Lung (tissue), 12 donors: ENCODE results near the gene RRP7A. TPM values are rescaled to one million over a fixed set of nuclear protein-coding genes. Genes with fewer than 3 reads are reported as not detected.
"Not testable (repeated sequence)": the region's sequence is repeated elsewhere in the genome, so short reads cannot be mapped to it uniquely, and the experiment has no call there.

Experiments
- ATAC-seq: fragments of 200-7000 bp; cut with Tn5 transposase; one replicate; pipeline ENCODE4 v1.9.1; 2020; ENCODE audit warnings: moderate number of reproducible peaks; ENCODE audit not compliant: insufficient read depth, low FRiP score
- DNase-seq, 3 donors: peaks; one replicate each; pipeline ENCODE4 v3.0.0-alpha.2; 2013 to 2017
- H3K27ac ChIP-seq, 2 donors: one replicate each; pipeline ENCODE4 v1.5.1; 2013; ENCODE audit warnings: mild to moderate bottlenecking in 2 of 2, moderate library complexity in 2 of 2, control low read depth in 1 of 2, inconsistent platforms in 1 of 2, low read depth in 1 of 2, low read length in 1 of 2
- H3K27me3 ChIP-seq, 3 donors: one replicate each; pipeline ENCODE4 v1.5.1; 2013; ENCODE audit warnings: low read length in 2 of 3; ENCODE audit not compliant: control insufficient read depth in 3 of 3, insufficient read depth in 3 of 3
- H3K36me3 ChIP-seq, 4 donors: one replicate each; pipeline ENCODE4 v1.5.1; 2013; ENCODE audit warnings: low read length in 4 of 4, mild to moderate bottlenecking in 1 of 4, moderate library complexity in 1 of 4; ENCODE audit not compliant: control insufficient read depth in 4 of 4, insufficient read depth in 4 of 4
- H3K4me1 ChIP-seq, 5 donors: one replicate each; pipeline ENCODE4 v1.5.1; 2013; ENCODE audit warnings: low read length in 5 of 5, mild to moderate bottlenecking in 2 of 5, moderate library complexity in 1 of 5; ENCODE audit not compliant: control insufficient read depth in 5 of 5, insufficient read depth in 5 of 5
- H3K4me3 ChIP-seq: one replicate; pipeline ENCODE4 v1.5.1; 2013; ENCODE audit warnings: mild to moderate bottlenecking, control low read depth, moderate library complexity
- H3K9ac ChIP-seq, 2 donors: one replicate each; pipeline ENCODE4 v1.5.1; 2013; ENCODE audit warnings: low read length in 2 of 2, control low read depth in 1 of 2; ENCODE audit not compliant: insufficient read depth in 1 of 2
- H3K9me3 ChIP-seq, 4 donors: one replicate each; pipeline ENCODE4 v1.5.1; 2013; ENCODE audit warnings: low read length in 3 of 4, mild to moderate bottlenecking in 1 of 4, moderate library complexity in 1 of 4; ENCODE audit not compliant: control insufficient read depth in 4 of 4, insufficient read depth in 3 of 4
- WGBS, 2 donors: extraction: QIAGEN DNeasy Blood & Tissue Kit; methylation state at CpG; one replicate each; pipeline ENCODE4 v1.1.7; 2013; 5-methylcytosine and 5-hydroxymethylcytosine counted together
- polyA plus RNA-seq, 2 donors: library from polyadenylated mRNA; stranded (reverse); fragments of 200-250 nt; gene quantifications; one replicate each; pipeline ENCODE4 v1.2.1, GENCODE V29; 2013
- total RNA-seq, 2 donors: library from RNA; depleted of rRNA in 1 of 2; stranded (reverse); fragments of >200 nt in 1 of 2; gene quantifications; one replicate each; pipeline ENCODE4 v1.2.1, GENCODE V29; 2014 to 2021
- TF ChIP-seq, protein P1 (sequence below): IDR thresholded peaks from 2 replicates; pipeline ENCODE4 v1.5.1; 2012; ENCODE audit warnings: mild to moderate bottlenecking; ENCODE audit errors: control extremely low read depth, extremely low read depth
- donor health status: control.
- donor health status: control.
- donor health status: Bipolar disorder and iron deficiency.
- donor health status: healthy.
- donor health status: DM: yes; HTN: yes; CAD: no.

RRP7A gene
- total and polyA plus RNA-seq, 4 donors: 10.2 to 35.5 (median 23.4) TPM

DNA sequence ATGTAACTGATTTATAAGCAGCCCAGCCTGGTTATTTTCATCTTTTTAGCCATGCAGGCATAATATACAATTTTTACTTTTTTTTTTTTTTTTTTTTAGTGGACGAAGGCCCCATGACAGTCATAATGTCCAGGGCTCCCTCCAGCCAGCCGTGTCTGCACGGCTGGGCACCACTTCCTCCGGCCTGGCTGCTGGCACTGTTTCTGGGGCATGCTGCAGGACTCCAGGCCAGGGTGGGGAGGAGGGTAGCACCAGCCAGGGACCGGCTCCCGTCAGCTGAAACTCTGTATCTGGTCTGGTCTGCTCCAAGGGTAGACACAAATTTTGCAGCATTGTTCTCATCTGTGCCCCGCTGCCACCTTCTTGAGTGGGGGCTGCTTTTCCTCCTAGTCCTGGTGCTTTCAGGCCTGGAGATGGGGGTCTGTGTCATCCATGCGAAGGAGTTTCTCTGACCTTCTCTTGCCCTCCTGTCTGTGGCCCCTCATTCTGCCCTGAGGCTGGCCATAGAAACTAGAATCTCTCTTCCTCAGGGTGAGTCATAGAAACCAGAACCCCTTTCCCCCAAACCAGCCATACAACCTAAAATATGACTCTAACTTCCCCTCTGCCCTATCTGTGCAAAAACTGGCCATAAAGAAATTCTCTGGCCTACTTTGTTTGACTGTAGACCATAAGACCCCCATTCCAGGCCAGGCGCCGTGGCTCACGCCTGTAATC is 9.2 kb upstream of the RRP7A start:
- no peak overlapping the region for H3K4me3 ChIP-seq
- 93 to 97% methylated on average over 11 of the region's 11 CpGs for WGBS, 2 donors
- H3K36me3 ChIP-seq: no peaks in the 10 kb centered on the region
- DNase-seq (no peak), ATAC-seq (no peak)
- no peaks in the 10 kb centered on the region for H3K4me1 ChIP-seq
- H3K9me3 ChIP-seq: peaks cover 0 to 3% (median 0%) of the 10 kb centered on the region in 4 donors
- no peak overlapping the region for H3K27ac ChIP-seq
- H3K9ac ChIP-seq: no peak overlapping the region
- TF ChIP-seq, protein P1, sequence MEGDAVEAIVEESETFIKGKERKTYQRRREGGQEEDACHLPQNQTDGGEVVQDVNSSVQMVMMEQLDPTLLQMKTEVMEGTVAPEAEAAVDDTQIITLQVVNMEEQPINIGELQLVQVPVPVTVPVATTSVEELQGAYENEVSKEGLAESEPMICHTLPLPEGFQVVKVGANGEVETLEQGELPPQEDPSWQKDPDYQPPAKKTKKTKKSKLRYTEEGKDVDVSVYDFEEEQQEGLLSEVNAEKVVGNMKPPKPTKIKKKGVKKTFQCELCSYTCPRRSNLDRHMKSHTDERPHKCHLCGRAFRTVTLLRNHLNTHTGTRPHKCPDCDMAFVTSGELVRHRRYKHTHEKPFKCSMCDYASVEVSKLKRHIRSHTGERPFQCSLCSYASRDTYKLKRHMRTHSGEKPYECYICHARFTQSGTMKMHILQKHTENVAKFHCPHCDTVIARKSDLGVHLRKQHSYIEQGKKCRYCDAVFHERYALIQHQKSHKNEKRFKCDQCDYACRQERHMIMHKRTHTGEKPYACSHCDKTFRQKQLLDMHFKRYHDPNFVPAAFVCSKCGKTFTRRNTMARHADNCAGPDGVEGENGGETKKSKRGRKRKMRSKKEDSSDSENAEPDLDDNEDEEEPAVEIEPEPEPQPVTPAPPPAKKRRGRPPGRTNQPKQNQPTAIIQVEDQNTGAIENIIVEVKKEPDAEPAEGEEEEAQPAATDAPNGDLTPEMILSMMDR: no peak
- no peaks in the 10 kb centered on the region for H3K27me3 ChIP-seq

DNA sequence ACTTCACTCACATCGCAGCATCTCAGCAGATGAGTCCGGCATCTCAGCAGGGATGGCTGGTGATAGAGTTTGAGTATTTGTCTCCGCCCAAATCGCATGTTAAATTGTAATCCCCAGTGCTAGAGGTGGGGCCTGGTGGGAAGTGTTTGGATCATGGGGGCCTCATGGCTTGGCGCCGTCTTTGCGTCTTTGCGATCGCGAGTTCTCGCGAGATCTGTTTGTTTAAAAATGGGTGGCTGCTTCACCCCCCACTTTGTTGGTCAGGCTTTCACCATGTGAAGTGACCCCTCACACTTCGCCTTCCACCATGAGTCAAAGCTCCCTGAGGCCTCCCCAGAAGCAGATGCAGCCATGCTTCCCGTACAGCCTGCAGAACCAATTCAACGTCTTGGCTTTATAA is 3.0 kb upstream of the RRP7A start:
- H3K27ac ChIP-seq: no peak overlapping the region
- TF ChIP-seq, protein P1: no peak
- H3K9ac ChIP-seq: no peak overlapping the region
- no peaks in the 10 kb centered on the region for H3K36me3 ChIP-seq
- WGBS, 2 donors: 95 to 96% methylated on average over 15 of the region's 15 CpGs
- no peaks in the 10 kb centered on the region for H3K27me3 ChIP-seq
- H3K9me3 ChIP-seq: peaks cover 0 to 3% (median 0%) of the 10 kb centered on the region in 4 donors
- ATAC-seq: no peak
- DNase-seq: no peak
- no peak overlapping the region for H3K4me3 ChIP-seq
- H3K4me1 ChIP-seq: peaks cover 0 to 4% (median 0%) of the 10 kb centered on the region in 5 donors

DNA sequence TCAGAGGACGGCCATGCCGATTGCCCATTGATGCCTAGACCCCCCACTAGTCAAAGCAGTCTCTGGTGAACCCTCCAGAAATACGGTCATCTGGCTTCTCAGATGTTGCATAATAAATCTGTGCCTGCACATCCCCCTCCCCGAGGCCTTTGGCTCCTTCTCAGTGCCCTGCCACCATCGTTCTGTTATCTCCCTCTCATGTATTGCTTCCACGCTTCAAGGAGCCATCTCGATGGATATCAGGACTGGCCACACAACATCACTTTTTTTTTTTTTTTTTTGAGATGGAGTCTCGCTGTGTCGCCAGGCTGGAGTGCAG is 1.6 kb upstream of the RRP7A start:
- DNase-seq (no peak), ATAC-seq (no peak)
- Histone ChIP-seq H3K36me3 (peaks cover 0 to 3% (median 0%) of the 10 kb centered on the region in 4 donors), H3K27ac (no peak overlapping the region), H3K4me1 (peaks cover 0 to 4% (median 0%) of the 10 kb centered on the region in 5 donors), H3K9ac (no peak overlapping the region), H3K9me3 (peaks cover 0 to 3% (median 0%) of the 10 kb centered on the region in 4 donors), H3K4me3 (no peak overlapping the region), H3K27me3 (no peaks in the 10 kb centered on the region)
- TF ChIP-seq, protein P1: no peak
- WGBS, 2 donors: 89 to 93% methylated on average over 9 of the region's 9 CpGs

DNA sequence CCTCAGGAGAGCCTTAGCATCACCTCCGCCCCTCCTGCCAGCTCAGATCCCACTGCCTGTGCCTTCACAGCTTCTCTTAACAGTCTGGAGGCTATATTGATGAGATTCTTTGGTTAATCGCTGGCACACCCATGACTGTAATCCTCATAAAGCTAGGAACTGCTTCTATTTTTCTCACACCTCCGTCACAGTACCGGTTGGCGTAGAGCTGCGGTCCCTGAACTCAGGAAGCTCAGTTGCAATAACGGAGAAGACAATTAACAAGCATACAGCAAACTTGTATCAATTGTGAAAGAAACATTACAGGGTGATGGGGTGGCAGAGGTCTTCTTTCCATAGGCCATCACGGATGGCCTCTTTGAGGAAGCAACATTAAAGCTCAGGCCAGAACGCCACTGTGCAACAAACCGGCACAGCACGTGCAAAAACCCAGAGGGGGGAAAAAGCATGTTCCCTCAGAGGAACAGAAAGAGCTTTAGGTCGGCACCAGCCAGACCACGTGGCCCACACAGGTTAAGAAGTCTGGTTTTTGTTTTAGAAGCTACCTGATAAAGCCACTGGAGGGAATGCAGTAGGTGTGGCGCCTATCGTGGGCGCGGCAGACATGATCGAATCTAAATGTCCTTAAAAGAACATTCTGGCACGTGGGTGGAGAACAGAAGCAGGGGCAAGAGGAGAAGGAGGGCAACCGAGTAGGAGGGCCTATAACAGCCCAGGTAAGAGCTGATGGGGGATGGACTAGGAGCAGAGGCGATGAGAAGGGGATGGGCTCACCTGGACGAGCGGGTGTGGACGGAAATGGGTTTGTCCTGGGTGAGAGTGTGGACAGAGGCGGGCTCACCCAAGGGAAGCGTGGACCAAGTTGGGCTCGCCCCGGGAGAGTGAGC is 715 bp downstream of the RRP7A start:
- H3K4me1 ChIP-seq, H3K36me3 ChIP-seq, H3K27me3 ChIP-seq, DNase-seq, H3K9me3 ChIP-seq: not testable (repeated sequence)
- ATAC-seq: peak; percentile 20
- H3K9ac ChIP-seq: peak overlapping the region in 1 of 2 donors; percentile 63
- whole genome bisulfite sequencing, 2 donors: 19 to 23% methylated on average over 13 to 14 of the region's 28 CpGs
- peak overlapping the region; percentile 56 for H3K4me3 ChIP-seq
- peak overlapping the region in 1 of 2 donors; percentile 73 for H3K27ac ChIP-seq

DNA sequence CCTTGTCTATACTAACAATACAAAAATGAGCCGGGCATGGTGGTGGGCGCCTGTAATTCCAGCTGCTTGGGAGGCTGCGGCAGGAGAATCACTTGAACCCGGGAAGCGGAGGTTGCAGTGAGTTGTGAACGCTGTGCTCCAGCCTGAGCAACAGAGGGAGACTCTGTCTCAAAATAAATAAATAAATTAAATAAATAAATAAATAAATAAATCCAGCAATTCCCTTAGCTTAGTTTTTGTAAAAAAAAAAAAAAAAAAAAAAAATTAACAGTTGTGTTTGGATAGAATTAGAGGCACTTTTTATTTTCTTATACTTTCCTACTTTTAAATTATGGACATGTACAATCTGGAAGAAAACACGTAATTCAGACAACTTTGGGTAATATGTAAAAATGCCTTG is 2.5 kb downstream of the RRP7A start:
- not testable (repeated sequence) for H3K4me1 ChIP-seq, ATAC-seq, DNase-seq, H3K27me3 ChIP-seq, H3K9ac ChIP-seq, H3K9me3 ChIP-seq, H3K36me3 ChIP-seq, H3K27ac ChIP-seq, H3K4me3 ChIP-seq
- 96 to 98% methylated on average over 7 of the region's 7 CpGs for WGBS, 2 donors
